Transverse colon (tissue), 3 donors: ENCODE results near the gene SAV1.

Source experiments
- EP300 ChIP-seq: sonication (generic); formaldehyde crosslinking; IDR thresholded peaks from one replicate; pipeline ENCODE4 v1.6.1; 2017; ENCODE audit warnings: antibody characterized with exemption, low read depth
- POLR2A ChIP-seq: fragments of 450-650 bp; IDR thresholded peaks from one replicate; pipeline ENCODE4 v1.6.1; 2016; ENCODE audit warnings: antibody characterized with exemption, mild to moderate bottlenecking, moderate library complexity
- TF ChIP-seq, protein P1 (sequence below), 5 experiments: fragments of 200-600 bp in 3 of 5; fragments of 450-650 bp in 2 of 5; sonication (generic) in 3 of 5; IDR thresholded peaks; 1 replicate in 2 of 5; 2 replicates in 3 of 5; pipeline ENCODE4 v1.5.1; 2016 to 2017; ENCODE audit warnings: antibody characterized with exemption in 5 of 5, inconsistent platforms in 3 of 5, mild to moderate bottlenecking in 2 of 5, moderate library complexity in 1 of 5

DNA sequence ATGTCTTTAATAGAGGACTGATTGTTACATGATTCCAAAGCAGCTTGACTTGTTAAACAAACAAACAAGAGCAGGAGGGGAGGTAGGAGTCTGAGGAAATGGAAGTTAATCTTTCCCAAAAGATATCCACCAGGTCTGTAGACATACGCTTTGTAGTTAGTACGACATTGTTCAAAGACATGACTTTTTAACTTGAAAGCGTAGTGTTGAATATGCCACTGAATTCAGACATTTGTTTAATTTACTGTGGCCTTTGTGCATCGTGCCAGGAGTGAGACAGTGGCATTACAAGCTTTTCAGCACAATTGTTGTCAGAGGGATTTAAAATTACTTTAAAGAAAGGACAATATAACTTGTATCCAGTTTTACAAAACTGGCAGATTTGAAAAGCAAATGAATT lies 53.0 kb downstream of the SAV1 start:
- no peak for TF ChIP-seq EP300
- TF ChIP-seq, protein P1, sequence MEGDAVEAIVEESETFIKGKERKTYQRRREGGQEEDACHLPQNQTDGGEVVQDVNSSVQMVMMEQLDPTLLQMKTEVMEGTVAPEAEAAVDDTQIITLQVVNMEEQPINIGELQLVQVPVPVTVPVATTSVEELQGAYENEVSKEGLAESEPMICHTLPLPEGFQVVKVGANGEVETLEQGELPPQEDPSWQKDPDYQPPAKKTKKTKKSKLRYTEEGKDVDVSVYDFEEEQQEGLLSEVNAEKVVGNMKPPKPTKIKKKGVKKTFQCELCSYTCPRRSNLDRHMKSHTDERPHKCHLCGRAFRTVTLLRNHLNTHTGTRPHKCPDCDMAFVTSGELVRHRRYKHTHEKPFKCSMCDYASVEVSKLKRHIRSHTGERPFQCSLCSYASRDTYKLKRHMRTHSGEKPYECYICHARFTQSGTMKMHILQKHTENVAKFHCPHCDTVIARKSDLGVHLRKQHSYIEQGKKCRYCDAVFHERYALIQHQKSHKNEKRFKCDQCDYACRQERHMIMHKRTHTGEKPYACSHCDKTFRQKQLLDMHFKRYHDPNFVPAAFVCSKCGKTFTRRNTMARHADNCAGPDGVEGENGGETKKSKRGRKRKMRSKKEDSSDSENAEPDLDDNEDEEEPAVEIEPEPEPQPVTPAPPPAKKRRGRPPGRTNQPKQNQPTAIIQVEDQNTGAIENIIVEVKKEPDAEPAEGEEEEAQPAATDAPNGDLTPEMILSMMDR (IDR thresholded peaks at IDR 0.05), result no peak
- TF ChIP-seq POLR2A, result no peak
